Glomerular visceral epithelial cell (primary cell): Measurements from ENCODE around the gene ACSBG1.

Experiments used
- DNase-seq: peaks from one replicate; pipeline ENCODE4 v3.0.0-alpha.2; 2016; ENCODE audit errors: extremely low spot score

Gene ACSBG1

DNA sequence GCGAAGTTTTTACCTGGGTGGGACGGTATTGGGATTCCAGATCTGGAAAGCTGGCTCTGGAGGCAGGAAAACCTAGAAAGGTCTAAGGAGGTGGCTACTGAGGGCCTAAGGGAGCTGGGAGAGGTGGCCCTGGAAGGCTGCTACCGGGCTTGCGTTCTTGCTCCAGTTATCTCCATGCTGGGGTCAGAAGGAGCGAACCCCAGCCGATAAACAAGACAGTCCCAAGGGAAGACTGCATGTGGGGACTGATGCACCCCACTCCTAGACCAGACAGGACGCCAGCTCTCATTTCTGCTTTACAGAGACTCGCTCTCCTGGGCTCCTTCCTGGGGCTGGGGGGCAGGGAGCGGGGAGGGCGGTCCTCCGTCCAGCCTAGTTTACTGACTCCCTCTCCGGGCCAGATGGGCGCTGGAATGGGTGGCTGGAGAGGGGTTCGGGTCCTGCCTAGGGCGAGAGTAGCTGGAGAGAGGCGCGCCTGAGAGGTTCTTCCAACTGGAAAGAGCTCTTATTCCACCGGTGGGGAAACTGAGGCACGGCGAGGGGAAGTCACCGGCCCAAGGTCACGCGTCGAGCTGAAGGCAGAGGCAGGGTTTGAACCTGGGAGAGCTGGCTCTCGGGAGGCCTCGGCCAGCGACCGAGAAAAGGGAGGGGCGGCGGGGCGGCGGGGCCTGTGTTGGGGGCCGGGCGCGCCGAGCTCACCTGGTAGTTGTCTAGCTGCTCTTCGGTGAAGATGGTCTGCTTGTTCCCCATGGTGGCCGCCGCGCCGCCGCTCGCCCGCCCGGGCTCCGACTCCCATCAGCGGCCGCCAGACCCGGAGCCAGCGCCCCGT, 103.7 kb downstream of the ACSBG1 start:
- DNase-seq: no peak

DNA sequence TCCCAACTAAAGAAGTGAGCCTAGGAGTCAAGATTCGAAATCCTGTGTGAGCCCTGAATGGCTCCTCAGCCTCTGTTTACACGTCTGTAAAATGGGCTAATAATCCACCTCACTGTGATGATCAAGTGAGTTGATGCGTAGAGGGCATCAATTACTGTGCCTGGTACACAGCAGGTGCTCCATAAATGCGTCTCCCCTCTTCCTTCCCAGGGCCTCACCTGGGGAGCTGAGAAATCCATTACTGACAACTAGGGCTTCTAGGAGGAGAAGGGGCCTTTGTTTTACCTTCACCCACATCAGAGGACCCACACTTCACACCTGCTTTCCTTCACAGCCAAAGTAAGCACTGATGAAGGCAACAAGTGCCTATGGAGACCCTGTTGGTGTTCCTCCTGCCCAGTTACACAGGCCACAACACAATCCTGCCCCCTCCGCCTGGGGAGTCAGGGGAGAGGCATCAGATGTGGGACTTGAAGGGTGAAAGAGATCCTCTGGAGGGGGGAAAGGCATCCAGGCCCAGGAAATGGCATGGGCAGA, 104.5 kb downstream of the ACSBG1 start:
- DNase-seq: no peak

DNA sequence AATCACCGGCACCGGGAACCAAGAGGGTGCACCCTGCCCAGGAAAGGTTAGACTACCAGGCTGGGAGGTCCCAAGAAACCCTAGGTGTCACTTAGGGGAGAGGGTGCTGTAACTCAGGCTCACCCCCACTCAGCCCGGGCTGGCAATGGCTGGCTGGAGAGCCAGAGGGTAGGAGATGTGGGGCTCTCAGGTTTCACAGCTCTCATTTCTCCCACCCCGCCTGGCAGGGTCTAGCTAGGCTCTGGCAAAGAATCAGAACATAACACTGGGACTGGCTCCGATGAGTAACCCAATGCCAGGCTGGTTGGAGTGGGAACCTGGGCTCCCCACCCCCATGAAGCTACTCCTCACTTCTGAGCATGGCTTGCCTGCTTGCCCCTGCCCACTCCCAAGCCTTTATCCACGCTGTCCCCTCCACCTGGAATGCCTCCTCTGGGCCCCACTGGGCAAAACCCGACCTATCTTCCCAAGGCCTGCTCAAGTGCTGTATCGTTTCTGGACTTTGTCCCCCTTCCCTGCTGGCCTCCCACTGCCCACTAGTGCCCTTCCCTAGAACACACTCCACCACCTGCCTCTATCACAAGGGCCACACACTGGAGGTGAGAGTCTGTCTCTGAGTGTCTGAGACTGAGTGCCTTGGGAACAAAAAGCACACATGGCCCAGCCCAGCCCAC, 105.2 kb downstream of the ACSBG1 start:
- no peak for DNase-seq

DNA sequence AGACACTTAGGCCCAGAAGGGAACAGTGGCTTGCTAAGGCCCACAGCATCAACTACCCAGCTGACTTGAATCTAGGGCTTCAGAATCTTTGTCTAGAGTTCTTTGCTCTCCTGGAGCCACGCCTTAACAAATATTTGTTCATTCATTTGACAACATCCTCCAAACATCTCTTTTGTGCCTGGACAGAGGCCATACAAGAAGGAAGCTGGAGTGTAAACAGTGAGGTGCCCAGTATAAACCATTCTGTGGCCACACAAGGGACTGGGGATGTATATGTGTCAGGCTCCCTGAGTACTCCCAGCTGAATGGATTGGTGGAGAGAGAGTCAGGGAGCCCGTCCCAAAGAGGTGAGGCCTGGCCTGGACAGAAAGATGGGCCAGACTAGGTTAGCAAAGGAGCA, 106.5 kb downstream of the ACSBG1 start:
- no peak for DNase-seq

DNA sequence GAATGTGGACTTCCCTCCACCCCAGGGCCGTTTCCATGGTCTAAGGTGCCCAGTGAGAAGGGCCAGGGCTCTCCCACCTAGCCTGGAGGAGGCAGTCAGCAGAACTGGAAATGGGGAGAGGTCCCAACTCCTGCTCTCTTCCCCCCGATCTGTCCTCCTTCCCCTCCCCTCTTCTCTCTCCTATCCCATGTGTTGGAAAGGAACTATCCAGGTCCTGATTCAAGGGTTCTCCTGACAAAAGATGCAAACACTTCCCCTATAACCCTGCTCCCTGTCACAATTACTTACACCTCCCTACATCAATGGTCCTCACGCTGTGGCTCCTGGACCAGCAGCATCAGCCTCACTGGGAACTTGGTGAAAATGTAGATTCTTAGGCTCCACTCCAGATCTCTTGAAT, 109.1 kb downstream of the ACSBG1 start:
- DNase-seq: no peak

DNA sequence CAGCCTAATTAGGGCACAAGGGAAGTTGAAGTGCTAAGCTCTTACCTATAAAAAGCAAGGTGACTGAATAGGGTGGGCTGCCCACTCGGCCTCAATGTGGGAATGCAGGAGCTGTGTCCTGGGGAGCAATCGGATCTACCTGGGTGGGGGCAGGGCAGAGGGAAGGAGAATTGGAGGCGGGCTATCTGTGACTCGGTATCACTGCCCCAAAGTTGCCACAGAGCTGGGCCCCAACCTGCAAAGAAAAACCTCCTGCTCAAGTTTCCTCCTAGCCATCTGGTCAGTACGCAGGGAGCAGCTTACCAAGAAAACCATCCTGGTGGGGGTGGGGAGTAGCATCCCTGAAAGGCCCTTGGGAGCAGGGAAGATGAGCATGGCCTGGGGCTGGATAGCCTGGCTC, 113.8 kb downstream of the ACSBG1 start:
- DNase-seq: no peak
